Lung (tissue), 16 donors: ENCODE data around the gene PMS2. TPM values are rescaled to one million over a fixed set of nuclear protein-coding genes. Genes with fewer than 3 reads are reported as not detected.
"Not testable (repeated sequence)": the region's sequence is repeated elsewhere in the genome, so short reads cannot be mapped to it uniquely, and the experiment has no call there.

Source experiments
- ATAC-seq: fragments of 200-7000 bp; cut with Tn5 transposase; one replicate; pipeline ENCODE4 v1.9.1; 2020; ENCODE audit warnings: moderate number of reproducible peaks; ENCODE audit not compliant: insufficient read depth, low FRiP score
- DNase-seq, 3 donors: peaks; one replicate each; pipeline ENCODE4 v3.0.0-alpha.2; 2013 to 2017
- H3K27ac ChIP-seq, 2 donors: one replicate each; pipeline ENCODE4 v1.5.1; 2013; ENCODE audit warnings: mild to moderate bottlenecking in 2 of 2, moderate library complexity in 2 of 2, control low read depth in 1 of 2, inconsistent platforms in 1 of 2, low read depth in 1 of 2, low read length in 1 of 2
- H3K27me3 ChIP-seq, 3 donors: one replicate each; pipeline ENCODE4 v1.5.1; 2013; ENCODE audit warnings: low read length in 2 of 3; ENCODE audit not compliant: control insufficient read depth in 3 of 3, insufficient read depth in 3 of 3
- H3K36me3 ChIP-seq, 4 donors: one replicate each; pipeline ENCODE4 v1.5.1; 2013; ENCODE audit warnings: low read length in 4 of 4, mild to moderate bottlenecking in 1 of 4, moderate library complexity in 1 of 4; ENCODE audit not compliant: control insufficient read depth in 4 of 4, insufficient read depth in 4 of 4
- H3K4me1 ChIP-seq, 5 donors: one replicate each; pipeline ENCODE4 v1.5.1; 2013; ENCODE audit warnings: low read length in 5 of 5, mild to moderate bottlenecking in 2 of 5, moderate library complexity in 1 of 5; ENCODE audit not compliant: control insufficient read depth in 5 of 5, insufficient read depth in 5 of 5
- H3K4me3 ChIP-seq: one replicate; pipeline ENCODE4 v1.5.1; 2013; ENCODE audit warnings: mild to moderate bottlenecking, control low read depth, moderate library complexity
- H3K9ac ChIP-seq, 2 donors: one replicate each; pipeline ENCODE4 v1.5.1; 2013; ENCODE audit warnings: low read length in 2 of 2, control low read depth in 1 of 2; ENCODE audit not compliant: insufficient read depth in 1 of 2
- H3K9me3 ChIP-seq, 4 donors: one replicate each; pipeline ENCODE4 v1.5.1; 2013; ENCODE audit warnings: low read length in 3 of 4, mild to moderate bottlenecking in 1 of 4, moderate library complexity in 1 of 4; ENCODE audit not compliant: control insufficient read depth in 4 of 4, insufficient read depth in 3 of 4
- WGBS, 2 donors: extraction: QIAGEN DNeasy Blood & Tissue Kit; methylation state at CpG; one replicate each; pipeline ENCODE4 v1.1.7; 2013; 5-methylcytosine and 5-hydroxymethylcytosine counted together
- long read RNA-seq, 5 donors: transcript quantifications; one replicate each; lab custom pipeline, GENCODE V29; 2026
- polyA plus RNA-seq, 2 donors: library from polyadenylated mRNA; stranded (reverse); fragments of 200-250 nt; gene quantifications; one replicate each; pipeline ENCODE4 v1.2.1, GENCODE V29; 2013
- total RNA-seq, 2 donors: library from RNA; depleted of rRNA in 1 of 2; stranded (reverse); fragments of >200 nt in 1 of 2; gene quantifications; one replicate each; pipeline ENCODE4 v1.2.1, GENCODE V29; 2014 to 2021
- TF ChIP-seq, protein P1 (sequence below): IDR thresholded peaks from 2 replicates; pipeline ENCODE4 v1.5.1; 2012; ENCODE audit warnings: mild to moderate bottlenecking; ENCODE audit errors: control extremely low read depth, extremely low read depth
- donor health status: control.
- donor health status: control.
- donor health status: Bipolar disorder and iron deficiency.
- donor health status: healthy.
- donor health status: DM: yes; HTN: yes; CAD: no.

Gene PMS2
- 10 to 100 TPM; 10.8 to 19.1 TPM for total RNA-seq
- 1 to 10 TPM; 3.5 to 4.9 TPM for polyA plus RNA-seq
- long read RNA-seq, donor 1, partial matches to known transcripts, result 0 of 2 reads
- long read RNA-seq, donor 1, other reads (novel, unspliced or antisense), result 0 of 2 reads
- long read RNA-seq, donor 2, partial matches to known transcripts, result 0 of 1 reads
- long read RNA-seq, donor 2, other reads (novel, unspliced or antisense), result 0 of 1 reads
- long read RNA-seq, donor 3, result 0 reads
- long read RNA-seq, donor 4, result 0 reads
- long read RNA-seq, donor 5, result 0 reads

DNA sequence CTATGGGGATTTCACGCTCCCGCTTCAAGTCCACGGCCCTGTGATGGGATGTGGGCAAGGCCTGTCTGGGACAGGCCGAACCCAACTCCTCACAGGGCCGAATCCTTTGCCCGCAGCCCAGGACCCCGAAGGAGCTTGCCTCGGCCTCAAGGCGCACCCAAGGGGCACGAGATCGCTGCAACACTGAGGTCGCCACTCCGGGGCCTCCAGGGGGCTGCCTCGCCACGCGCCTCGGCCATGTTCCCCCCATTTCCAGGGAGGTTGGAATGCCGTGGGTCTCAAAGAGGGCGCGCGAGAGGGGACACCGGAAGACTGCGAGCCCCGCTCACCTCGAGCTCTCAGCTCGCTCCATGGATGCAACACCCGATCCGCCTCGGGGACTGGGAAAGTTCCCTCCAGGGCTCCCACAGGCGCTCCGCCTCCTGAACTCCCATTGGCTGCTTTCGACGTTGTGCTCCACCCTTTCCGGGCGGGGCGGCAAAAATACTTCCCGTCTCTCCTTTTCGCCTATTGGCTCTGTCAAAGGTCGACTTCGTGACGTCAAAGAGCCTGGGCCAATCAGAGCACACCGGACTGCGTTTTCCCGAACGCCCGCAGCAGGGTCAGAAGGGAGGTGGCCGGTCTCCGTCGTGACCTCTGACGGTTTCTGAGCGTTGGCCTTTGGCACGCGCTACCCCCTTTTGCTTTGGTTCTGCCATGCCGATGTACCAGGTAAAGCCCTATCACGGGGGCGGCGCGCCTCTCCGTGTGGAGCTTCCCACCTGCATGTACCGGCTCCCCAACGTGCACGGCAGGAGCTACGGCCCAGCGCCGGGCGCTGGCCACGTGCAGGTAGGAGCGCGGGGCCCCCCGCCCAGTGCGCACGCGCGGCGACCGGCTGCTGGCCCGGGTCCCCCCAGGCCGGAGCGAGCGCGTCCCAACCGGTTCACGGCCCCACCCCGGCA, at the start of gene PMS2, which contains the start of gene AIMP2:
PMS2 (minus strand) TSS at position 382 of the 944 bp plus-strand sequence; CDS start at position 352, 30 bp downstream.
AIMP2 (plus strand) TSS at position 605 of the 944 bp plus-strand sequence; CDS start at position 697, 92 bp downstream.
- Histone ChIP-seq H3K9ac (peak within 1 kb of the TSS; percentile 71 to 74), H3K9me3 (no peaks in the 10 kb centered on the region), H3K27ac (peak within 1 kb of the TSS; percentile 97 to 99), H3K36me3 (peaks cover 0 to 5% (median under 1%) of the 10 kb centered on the region in 4 donors), H3K4me1 (peaks cover 0 to 16% (median 6%) of the 10 kb centered on the region in 5 donors), H3K4me3 (peak within 1 kb of the TSS; percentile 85), H3K27me3 (no peaks in the 10 kb centered on the region)
- 0% methylated on average over 73 to 84 of the region's 84 CpGs for WGBS, 2 donors
- TF ChIP-seq, protein P1, sequence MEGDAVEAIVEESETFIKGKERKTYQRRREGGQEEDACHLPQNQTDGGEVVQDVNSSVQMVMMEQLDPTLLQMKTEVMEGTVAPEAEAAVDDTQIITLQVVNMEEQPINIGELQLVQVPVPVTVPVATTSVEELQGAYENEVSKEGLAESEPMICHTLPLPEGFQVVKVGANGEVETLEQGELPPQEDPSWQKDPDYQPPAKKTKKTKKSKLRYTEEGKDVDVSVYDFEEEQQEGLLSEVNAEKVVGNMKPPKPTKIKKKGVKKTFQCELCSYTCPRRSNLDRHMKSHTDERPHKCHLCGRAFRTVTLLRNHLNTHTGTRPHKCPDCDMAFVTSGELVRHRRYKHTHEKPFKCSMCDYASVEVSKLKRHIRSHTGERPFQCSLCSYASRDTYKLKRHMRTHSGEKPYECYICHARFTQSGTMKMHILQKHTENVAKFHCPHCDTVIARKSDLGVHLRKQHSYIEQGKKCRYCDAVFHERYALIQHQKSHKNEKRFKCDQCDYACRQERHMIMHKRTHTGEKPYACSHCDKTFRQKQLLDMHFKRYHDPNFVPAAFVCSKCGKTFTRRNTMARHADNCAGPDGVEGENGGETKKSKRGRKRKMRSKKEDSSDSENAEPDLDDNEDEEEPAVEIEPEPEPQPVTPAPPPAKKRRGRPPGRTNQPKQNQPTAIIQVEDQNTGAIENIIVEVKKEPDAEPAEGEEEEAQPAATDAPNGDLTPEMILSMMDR, result no peak
- DNase-seq, result peak; percentile 99
- peak; percentile 92 for ATAC-seq

DNA sequence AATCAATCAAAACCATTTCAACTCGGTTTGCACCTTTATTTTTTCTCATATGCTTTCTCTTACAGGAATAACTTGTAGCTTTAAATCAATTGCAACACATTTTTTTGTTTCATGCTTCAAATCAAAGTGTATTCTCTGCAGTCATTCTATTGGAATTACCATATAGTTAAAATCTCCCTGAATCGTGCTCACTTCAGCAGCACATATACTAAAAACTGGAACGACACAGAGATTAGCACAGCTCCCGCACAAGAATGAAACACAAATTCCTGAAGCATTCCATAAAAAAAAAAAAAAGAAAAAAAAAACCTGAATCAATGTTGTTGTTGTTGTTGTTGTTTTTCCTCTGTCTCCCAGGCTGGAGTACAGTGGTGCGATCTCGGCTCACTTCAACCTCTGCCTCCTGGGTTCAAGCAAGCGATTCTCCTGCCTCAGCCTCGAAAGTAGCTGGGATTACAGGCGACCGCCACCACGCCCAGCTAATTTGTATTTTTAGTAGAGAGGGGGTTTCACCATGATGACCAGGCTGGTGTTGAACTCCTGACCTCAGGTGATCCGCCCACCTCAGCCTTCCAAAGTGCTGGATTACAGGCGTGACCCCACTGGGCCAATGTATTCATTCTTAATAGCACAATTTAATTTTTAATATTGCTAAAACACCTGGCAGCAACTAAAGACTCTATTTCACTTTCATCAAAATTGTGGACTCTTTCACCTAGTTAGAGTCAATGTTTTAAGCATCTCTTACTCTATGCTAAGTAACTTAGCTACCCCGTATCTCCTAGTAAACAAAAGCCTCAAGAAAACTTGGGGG, 48.7 kb upstream of the PMS2 start:
- no peak overlapping the region for H3K9ac ChIP-seq
- WGBS, 2 donors, result 67 to 84% methylated on average over 14 of the region's 14 CpGs
- DNase-seq, result no peak

GRCh38 chr7:6056616-6057015, 47.8 kb upstream of the PMS2 start:
- H3K27me3 ChIP-seq, result no peaks in the 10 kb centered on the region
- TF ChIP-seq, protein P1, result no peak
- peaks cover 0 to 13% (median 7%) of the 10 kb centered on the region in 5 donors for H3K4me1 ChIP-seq
- H3K9me3 ChIP-seq, result no peaks in the 10 kb centered on the region
- no peak for ATAC-seq
- H3K9ac ChIP-seq, result no peak overlapping the region
- no peak for DNase-seq
- no peak overlapping the region for H3K27ac ChIP-seq
- H3K36me3 ChIP-seq, result peaks cover 0 to 5% (median 2%) of the 10 kb centered on the region in 4 donors
- H3K4me3 ChIP-seq, result no peak overlapping the region
- 52 to 53% methylated on average over 1 of the region's 1 CpG for WGBS, 2 donors

More for the DNA sequence above, 48.7 kb upstream of the PMS2 start:
- peaks cover 0 to 13% (median 7%) of the 10 kb centered on the region in 5 donors for H3K4me1 ChIP-seq
- H3K27me3 ChIP-seq, result no peaks in the 10 kb centered on the region
- peaks cover 0 to 5% (median 2%) of the 10 kb centered on the region in 4 donors for H3K36me3 ChIP-seq
- H3K9me3 ChIP-seq, result no peaks in the 10 kb centered on the region
- peak overlapping the region in 1 of 2 donors; percentile 53 for H3K27ac ChIP-seq
- no peak overlapping the region for H3K4me3 ChIP-seq
- no peak for ATAC-seq
- TF ChIP-seq, protein P1, result no peak

DNA sequence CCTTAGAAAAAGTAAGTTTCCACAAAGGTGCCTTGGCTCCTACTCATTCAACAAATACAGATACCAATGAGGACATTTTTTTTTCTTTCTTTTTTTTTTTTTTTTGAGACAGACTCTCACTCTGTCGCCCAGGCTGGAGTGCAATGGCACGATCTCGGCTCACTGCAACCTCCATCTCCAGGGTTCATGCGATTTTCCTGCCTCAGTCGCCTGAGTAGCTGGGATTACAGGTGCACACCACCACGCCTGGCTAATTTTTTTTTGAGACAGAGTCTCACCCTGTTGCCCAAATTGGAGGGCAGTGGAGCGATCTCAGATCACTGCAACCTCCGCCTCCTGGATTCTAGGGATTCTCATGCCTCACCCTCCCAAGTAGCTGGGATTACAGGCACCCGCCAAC, 42.3 kb upstream of the PMS2 start:
- 88 to 90% methylated on average over 9 of the region's 9 CpGs for whole genome bisulfite sequencing, 2 donors
- not testable (repeated sequence) for ATAC-seq, H3K4me1 ChIP-seq, H3K27me3 ChIP-seq, H3K9ac ChIP-seq, DNase-seq, H3K27ac ChIP-seq, H3K4me3 ChIP-seq, H3K9me3 ChIP-seq
- peaks cover 10 to 12% (median 11%) of the 10 kb centered on the region in 4 donors for H3K36me3 ChIP-seq
